Measurements from ENCODE around the gene DCAF5.

Gene DCAF5
- long read RNA-seq, full-length matches to known transcripts = 34 of 52 reads
- long read RNA-seq, partial matches to known transcripts = 3 of 52 reads
- long read RNA-seq, other reads (novel, unspliced or antisense) = 15 of 52 reads

- Histone ChIP-seq H3K4me3 (replicated peaks; ENCODE audit: insufficient read depth, low read length) (peak within 1 kb of the TSS; percentile 67), H3K27ac (replicated peaks) (peak within 1 kb of the TSS; percentile 88), H3K27me3 (ENCODE audit: insufficient read depth, poor library complexity, severe bottlenecking) (no peaks in the 10 kb centered on the region)
- DNase-seq (ENCODE audit: low read depth in 1 of 2, low spot score in 1 of 2) = peak in 1 of 2 experiments; percentile 87
- no peak for TF ChIP-seq GABPA (IDR thresholded peaks at IDR 0.05; ENCODE audit: low read depth)
- no peak for TF ChIP-seq SPI1 (IDR thresholded peaks at IDR 0.05; ENCODE audit: borderline replicate concordance, low read depth)
- 0 out of 2 replicates have a peak, but pooled peaks have one; percentile 22 for TF ChIP-seq POLR2AphosphoS5 (IDR thresholded peaks at IDR 0.05; ENCODE audit: low read depth)
- TF ChIP-seq, protein P1, sequence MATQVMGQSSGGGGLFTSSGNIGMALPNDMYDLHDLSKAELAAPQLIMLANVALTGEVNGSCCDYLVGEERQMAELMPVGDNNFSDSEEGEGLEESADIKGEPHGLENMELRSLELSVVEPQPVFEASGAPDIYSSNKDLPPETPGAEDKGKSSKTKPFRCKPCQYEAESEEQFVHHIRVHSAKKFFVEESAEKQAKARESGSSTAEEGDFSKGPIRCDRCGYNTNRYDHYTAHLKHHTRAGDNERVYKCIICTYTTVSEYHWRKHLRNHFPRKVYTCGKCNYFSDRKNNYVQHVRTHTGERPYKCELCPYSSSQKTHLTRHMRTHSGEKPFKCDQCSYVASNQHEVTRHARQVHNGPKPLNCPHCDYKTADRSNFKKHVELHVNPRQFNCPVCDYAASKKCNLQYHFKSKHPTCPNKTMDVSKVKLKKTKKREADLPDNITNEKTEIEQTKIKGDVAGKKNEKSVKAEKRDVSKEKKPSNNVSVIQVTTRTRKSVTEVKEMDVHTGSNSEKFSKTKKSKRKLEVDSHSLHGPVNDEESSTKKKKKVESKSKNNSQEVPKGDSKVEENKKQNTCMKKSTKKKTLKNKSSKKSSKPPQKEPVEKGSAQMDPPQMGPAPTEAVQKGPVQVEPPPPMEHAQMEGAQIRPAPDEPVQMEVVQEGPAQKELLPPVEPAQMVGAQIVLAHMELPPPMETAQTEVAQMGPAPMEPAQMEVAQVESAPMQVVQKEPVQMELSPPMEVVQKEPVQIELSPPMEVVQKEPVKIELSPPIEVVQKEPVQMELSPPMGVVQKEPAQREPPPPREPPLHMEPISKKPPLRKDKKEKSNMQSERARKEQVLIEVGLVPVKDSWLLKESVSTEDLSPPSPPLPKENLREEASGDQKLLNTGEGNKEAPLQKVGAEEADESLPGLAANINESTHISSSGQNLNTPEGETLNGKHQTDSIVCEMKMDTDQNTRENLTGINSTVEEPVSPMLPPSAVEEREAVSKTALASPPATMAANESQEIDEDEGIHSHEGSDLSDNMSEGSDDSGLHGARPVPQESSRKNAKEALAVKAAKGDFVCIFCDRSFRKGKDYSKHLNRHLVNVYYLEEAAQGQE (IDR thresholded peaks at IDR 0.05; ENCODE audit: insufficient replicate concordance, low read depth) = no peak
- TF ChIP-seq CTCF (IDR thresholded peaks at IDR 0.05; ENCODE audit: insufficient read depth, low read length) = no peak
These were observed at the start of gene DCAF5 for GRCh38 chr14:69152902-69153151. DCAF5 (minus strand) TSS chr14:69153119; CDS start chr14:69152978, 141 bp downstream.

- TF ChIP-seq CTCF (IDR thresholded peaks at IDR 0.05; ENCODE audit: insufficient read depth, low read length) = no peak
- TF ChIP-seq SPI1 (IDR thresholded peaks at IDR 0.05; ENCODE audit: borderline replicate concordance, low read depth) = no peak
- Histone ChIP-seq H3K27ac (replicated peaks) (no peak overlapping the region), H3K4me3 (replicated peaks; ENCODE audit: insufficient read depth, low read length) (no peak overlapping the region)
These were observed 46.9 kb upstream of the DCAF5 start for GRCh38 chr14:69199786-69200185.

DNA sequence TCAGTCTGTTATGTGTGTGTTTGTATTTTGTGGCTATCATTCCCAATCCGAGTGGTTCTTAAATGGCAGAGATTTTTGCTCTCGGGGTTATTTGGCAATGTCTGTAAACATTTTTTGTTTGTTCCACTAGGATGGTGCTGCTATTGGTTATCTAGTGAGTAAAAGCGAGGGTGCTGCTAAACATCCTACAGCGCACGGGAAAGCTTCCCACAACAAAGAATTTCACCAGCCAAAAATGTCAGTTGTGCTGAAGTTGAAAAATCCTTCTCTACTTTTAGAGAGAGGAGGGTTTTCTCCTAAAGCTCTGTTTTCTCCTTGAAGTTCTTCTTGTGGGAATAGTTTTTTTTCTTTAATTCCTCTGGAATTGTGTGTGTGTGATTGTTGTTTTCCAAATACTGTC lies 40.8 kb upstream of the DCAF5 start:
- Histone ChIP-seq H3K27ac (replicated peaks) (no peak overlapping the region), H3K27me3 (ENCODE audit: insufficient read depth, poor library complexity, severe bottlenecking) (no peaks in the 10 kb centered on the region), H3K4me3 (replicated peaks; ENCODE audit: insufficient read depth, low read length) (no peak overlapping the region)
- no peak for DNase-seq (ENCODE audit: low read depth in 1 of 2, low spot score in 1 of 2)
- TF ChIP-seq POLR2AphosphoS5 (IDR thresholded peaks at IDR 0.05; ENCODE audit: low read depth) (no peak), GABPA (IDR thresholded peaks at IDR 0.05; ENCODE audit: low read depth) (no peak), CTCF (IDR thresholded peaks at IDR 0.05; ENCODE audit: insufficient read depth, low read length) (no peak)
- TF ChIP-seq, protein P1 (IDR thresholded peaks at IDR 0.05; ENCODE audit: insufficient replicate concordance, low read depth) = no peak

More at GRCh38 chr14:69199786-69200185, 46.9 kb upstream of the DCAF5 start:
- DNase-seq (ENCODE audit: low read depth in 1 of 2, low spot score in 1 of 2) = no peak
- no peaks in the 10 kb centered on the region for H3K27me3 ChIP-seq (ENCODE audit: insufficient read depth, poor library complexity, severe bottlenecking)

All from HL-60 (cell line).